Hepatocyte (in vitro differentiated cells): Measurements from ENCODE around the gene CRYBG3. TPM values are rescaled to one million over a fixed set of nuclear protein-coding genes. Genes with fewer than 3 reads are reported as not detected.

ENCODE experiments used
- DNase-seq: peaks from one replicate; pipeline ENCODE4 v3.0.0-alpha.2; 2016; ENCODE audit warnings: low spot score
- H2AFZ ChIP-seq: fragments of 200-600 bp; sonication (generic); 2 replicates; pipeline ENCODE4 v1.6.0; 2016; ENCODE audit warnings: antibody characterized with exemption, mild to moderate bottlenecking
- H3K27ac ChIP-seq: fragments of 200-600 bp; sonication (generic); 2 replicates; pipeline ENCODE4 v1.5.1; 2016; ENCODE audit warnings: mild to moderate bottlenecking
- H3K27me3 ChIP-seq: fragments of 200-600 bp; sonication (generic); 2 replicates; pipeline ENCODE4 v1.6.1; 2016
- H3K36me3 ChIP-seq: fragments of 200-600 bp; sonication (generic); replicated peaks from 2 replicates; pipeline ENCODE4 v1.5.1; 2016; ENCODE audit warnings: low read depth; ENCODE audit not compliant: insufficient read depth
- H3K4me1 ChIP-seq: fragments of 200-600 bp; sonication (generic); 2 replicates; pipeline ENCODE4 v1.5.1; 2016; ENCODE audit warnings: mild to moderate bottlenecking, moderate library complexity; ENCODE audit not compliant: insufficient read depth
- H3K4me2 ChIP-seq: fragments of 200-600 bp; sonication (generic); 2 replicates; pipeline ENCODE4 v1.6.0; 2016
- H3K4me3 ChIP-seq: fragments of 200-600 bp; sonication (generic); 2 replicates; pipeline ENCODE4 v1.5.1; 2016; ENCODE audit warnings: mild to moderate bottlenecking
- H3K79me2 ChIP-seq: fragments of 200-600 bp; sonication (generic); 2 replicates; pipeline ENCODE4 v1.6.0; 2017; ENCODE audit warnings: mild to moderate bottlenecking
- H3K9me2 ChIP-seq: fragments of 200-600 bp; sonication (generic); replicated peaks from 2 replicates; pipeline ENCODE4 v1.6.0; 2017; ENCODE audit warnings: mild to moderate bottlenecking; ENCODE audit not compliant: insufficient read depth
- H3K9me3 ChIP-seq: fragments of 200-600 bp; sonication (generic); 2 replicates; pipeline ENCODE4 v1.5.1; 2016; ENCODE audit warnings: low read depth, mild to moderate bottlenecking
- H4K20me1 ChIP-seq: fragments of 200-600 bp; sonication (generic); 2 replicates; pipeline ENCODE4 v1.6.0; 2016; ENCODE audit warnings: mild to moderate bottlenecking; ENCODE audit not compliant: insufficient read depth, poor library complexity, severe bottlenecking
- EZH2 ChIP-seq: fragments of 200-600 bp; sonication (generic); IDR thresholded peaks from 2 replicates; pipeline ENCODE4 v1.6.1; 2016; ENCODE audit warnings: antibody characterized with exemption, mild to moderate bottlenecking, borderline replicate concordance
- EZH2phosphoT487 ChIP-seq: fragments of 200-600 bp; sonication (generic); IDR thresholded peaks from one replicate; pipeline ENCODE4 v1.6.1; 2018; ENCODE audit warnings: antibody characterized with exemption, mild to moderate bottlenecking, low read depth, moderate library complexity; ENCODE audit not compliant: unreplicated experiment, severe bottlenecking
- WGBS: methylation state at CpG from one replicate; pipeline ENCODE4 v1.1.6; 2016; ENCODE audit warnings: low lambda C conversion rate; ENCODE audit errors: missing lambda C conversion rate; 5-methylcytosine and 5-hydroxymethylcytosine counted together
- polyA plus RNA-seq: library from polyadenylated mRNA; unstranded; fragments of >200 nt; fragmentation: Nextera tagmentation; extraction: Ambion mirVana; gene quantifications from 2 replicates; pipeline ENCODE4 v1.2.1, GENCODE V29; 2016
- total RNA-seq: library from RNA; depleted of rRNA; stranded (reverse); fragments of >200 nt; gene quantifications from 2 replicates; pipeline ENCODE4 v1.2.3, GENCODE V29; 2014
- TF ChIP-seq, protein P1 (sequence below): fragments of 200-600 bp; sonication (generic); IDR thresholded peaks from 2 replicates; pipeline ENCODE4 v1.5.1; 2016; ENCODE audit warnings: antibody characterized with exemption, mild to moderate bottlenecking; ENCODE audit not compliant: poor library complexity

Gene CRYBG3
- total and polyA plus RNA-seq, 2 experiments from 2014 or later = 1.6 to 13.2 TPM

DNA sequence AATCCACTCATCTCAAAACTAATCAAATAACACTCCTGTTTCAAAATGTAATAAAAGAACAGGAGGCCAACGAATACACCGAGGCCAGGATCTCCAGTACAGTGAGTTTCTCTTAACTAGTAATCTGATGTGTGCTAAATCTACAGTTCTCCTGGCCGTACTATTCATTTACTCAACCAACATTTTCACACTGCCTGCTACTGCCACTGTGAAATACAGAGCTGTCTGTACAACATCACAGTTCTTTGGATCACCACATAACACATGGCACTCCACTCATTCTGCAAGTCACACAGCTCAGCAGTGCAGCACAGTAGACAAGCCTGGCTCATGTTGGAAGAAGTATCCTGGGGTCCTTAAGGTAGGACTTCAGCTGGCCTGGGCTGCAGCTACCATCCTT lies 128.5 kb downstream of the CRYBG3 start:
- Histone ChIP-seq H3K27ac (no peak overlapping the region), H3K9me3 (no peaks in the 10 kb centered on the region), H3K36me3 (no peaks in the 10 kb centered on the region), H3K4me2 (no peak overlapping the region), H3K79me2 (no peaks in the 10 kb centered on the region), H3K9me2 (no peaks in the 10 kb centered on the region), H3K4me1 (peaks cover 6% of the 10 kb centered on the region), H3K4me3 (no peak overlapping the region), H3K27me3 (no peaks in the 10 kb centered on the region), H4K20me1 (no peaks in the 10 kb centered on the region), H2AFZ (no peak overlapping the region)
- DNase-seq = no peak
- WGBS = 80% methylated on average over 3 of the region's 3 CpGs
- TF ChIP-seq EZH2 = no peak
- TF ChIP-seq, protein P1, sequence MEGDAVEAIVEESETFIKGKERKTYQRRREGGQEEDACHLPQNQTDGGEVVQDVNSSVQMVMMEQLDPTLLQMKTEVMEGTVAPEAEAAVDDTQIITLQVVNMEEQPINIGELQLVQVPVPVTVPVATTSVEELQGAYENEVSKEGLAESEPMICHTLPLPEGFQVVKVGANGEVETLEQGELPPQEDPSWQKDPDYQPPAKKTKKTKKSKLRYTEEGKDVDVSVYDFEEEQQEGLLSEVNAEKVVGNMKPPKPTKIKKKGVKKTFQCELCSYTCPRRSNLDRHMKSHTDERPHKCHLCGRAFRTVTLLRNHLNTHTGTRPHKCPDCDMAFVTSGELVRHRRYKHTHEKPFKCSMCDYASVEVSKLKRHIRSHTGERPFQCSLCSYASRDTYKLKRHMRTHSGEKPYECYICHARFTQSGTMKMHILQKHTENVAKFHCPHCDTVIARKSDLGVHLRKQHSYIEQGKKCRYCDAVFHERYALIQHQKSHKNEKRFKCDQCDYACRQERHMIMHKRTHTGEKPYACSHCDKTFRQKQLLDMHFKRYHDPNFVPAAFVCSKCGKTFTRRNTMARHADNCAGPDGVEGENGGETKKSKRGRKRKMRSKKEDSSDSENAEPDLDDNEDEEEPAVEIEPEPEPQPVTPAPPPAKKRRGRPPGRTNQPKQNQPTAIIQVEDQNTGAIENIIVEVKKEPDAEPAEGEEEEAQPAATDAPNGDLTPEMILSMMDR = no peak
- TF ChIP-seq EZH2phosphoT487 = no peak

DNA sequence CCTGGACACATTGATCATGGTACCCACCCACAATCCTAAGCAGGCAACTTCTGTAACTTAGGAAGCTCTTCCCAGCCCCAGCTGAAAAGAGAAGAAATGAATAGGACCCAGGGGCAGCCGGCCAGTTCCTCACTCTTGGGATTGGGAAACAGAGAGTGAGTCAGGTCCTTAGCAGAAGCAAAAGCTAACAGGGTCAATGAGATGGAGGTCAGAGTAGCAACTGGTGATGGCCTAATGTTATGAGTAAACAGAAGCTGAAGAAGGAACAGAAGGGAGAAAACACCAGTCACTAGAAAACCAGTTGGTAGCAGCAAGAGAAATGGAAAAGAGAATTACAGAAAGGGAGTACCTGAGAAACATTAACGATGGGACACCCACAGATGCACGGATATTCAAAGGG lies 130.5 kb downstream of the CRYBG3 start:
- Histone ChIP-seq H3K4me3 (no peak overlapping the region), H2AFZ (no peak overlapping the region), H3K27me3 (no peaks in the 10 kb centered on the region), H3K79me2 (no peaks in the 10 kb centered on the region), H3K4me2 (no peak overlapping the region), H3K27ac (peak overlapping the region; percentile 75), H3K9me3 (no peaks in the 10 kb centered on the region), H3K9me2 (no peaks in the 10 kb centered on the region), H3K36me3 (no peaks in the 10 kb centered on the region), H4K20me1 (no peaks in the 10 kb centered on the region), H3K4me1 (peaks cover 6% of the 10 kb centered on the region)
- no peak for DNase-seq
- TF ChIP-seq EZH2 (no peak), EZH2phosphoT487 (no peak)
- TF ChIP-seq, protein P1 = no peak
- WGBS = 92% methylated on average over 3 of the region's 3 CpGs

DNA sequence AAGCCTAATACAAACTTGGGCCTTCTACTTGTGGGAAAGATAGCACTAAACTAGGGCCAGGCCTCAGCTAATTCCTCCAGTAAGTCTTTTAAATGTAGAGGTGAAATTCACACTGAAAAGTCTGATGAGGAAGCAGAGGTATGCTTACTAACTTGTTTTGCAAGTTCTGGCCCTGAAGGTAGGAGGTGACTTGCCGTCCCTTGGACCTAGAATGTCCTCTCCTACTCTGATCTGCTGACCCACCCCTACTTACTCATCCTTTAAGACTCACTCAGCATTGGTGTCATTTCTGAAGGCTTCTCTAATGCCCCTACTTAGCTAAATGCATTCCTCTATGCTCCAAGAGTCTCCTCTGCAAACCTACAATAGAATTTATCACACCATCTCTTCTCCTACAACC lies 131.1 kb downstream of the CRYBG3 start:
- no peak for DNase-seq
- TF ChIP-seq EZH2 (no peak), EZH2phosphoT487 (no peak)
- TF ChIP-seq, protein P1 = no peak
- Histone ChIP-seq H3K79me2 (no peaks in the 10 kb centered on the region), H3K27ac (peak overlapping the region; percentile 75), H3K9me2 (no peaks in the 10 kb centered on the region), H3K4me2 (no peak overlapping the region), H3K36me3 (no peaks in the 10 kb centered on the region), H3K4me1 (peaks cover under 1% of the 10 kb centered on the region), H4K20me1 (no peaks in the 10 kb centered on the region), H3K4me3 (no peak overlapping the region), H2AFZ (no peak overlapping the region), H3K27me3 (no peaks in the 10 kb centered on the region), H3K9me3 (no peaks in the 10 kb centered on the region)
- 75% methylated on average over 1 of the region's 1 CpG for WGBS
